LNCAP (cell line): ENCODE measurements around the gene MED6.

Source experiments
- TF ChIP-seq, protein P1 (sequence below): fragments of 450-650 bp; IDR thresholded peaks from 2 replicates; pipeline ENCODE4 v1.5.1; 2017; ENCODE audit warnings: mild to moderate bottlenecking

MED6 gene

DNA sequence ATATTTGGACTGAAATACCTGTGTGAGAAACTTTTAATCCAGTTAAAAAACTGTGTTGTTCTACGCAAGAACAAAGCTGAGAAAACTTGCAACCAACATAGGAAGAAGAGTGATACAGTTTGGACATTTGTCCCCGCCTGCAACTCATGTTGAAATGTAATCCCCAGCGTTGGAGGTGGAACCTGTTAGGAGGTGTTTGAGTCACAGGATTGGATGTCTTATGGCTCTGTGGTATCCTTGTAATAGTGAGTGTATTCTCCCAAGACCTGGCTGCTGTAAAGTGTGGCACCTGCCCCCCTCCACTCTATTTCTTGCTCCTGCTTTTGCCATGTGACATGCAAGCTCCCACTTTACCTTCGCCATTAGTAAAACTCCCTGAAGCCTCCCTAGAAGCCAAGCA, 37.0 kb downstream of the MED6 start:
- TF ChIP-seq, protein P1, sequence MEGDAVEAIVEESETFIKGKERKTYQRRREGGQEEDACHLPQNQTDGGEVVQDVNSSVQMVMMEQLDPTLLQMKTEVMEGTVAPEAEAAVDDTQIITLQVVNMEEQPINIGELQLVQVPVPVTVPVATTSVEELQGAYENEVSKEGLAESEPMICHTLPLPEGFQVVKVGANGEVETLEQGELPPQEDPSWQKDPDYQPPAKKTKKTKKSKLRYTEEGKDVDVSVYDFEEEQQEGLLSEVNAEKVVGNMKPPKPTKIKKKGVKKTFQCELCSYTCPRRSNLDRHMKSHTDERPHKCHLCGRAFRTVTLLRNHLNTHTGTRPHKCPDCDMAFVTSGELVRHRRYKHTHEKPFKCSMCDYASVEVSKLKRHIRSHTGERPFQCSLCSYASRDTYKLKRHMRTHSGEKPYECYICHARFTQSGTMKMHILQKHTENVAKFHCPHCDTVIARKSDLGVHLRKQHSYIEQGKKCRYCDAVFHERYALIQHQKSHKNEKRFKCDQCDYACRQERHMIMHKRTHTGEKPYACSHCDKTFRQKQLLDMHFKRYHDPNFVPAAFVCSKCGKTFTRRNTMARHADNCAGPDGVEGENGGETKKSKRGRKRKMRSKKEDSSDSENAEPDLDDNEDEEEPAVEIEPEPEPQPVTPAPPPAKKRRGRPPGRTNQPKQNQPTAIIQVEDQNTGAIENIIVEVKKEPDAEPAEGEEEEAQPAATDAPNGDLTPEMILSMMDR: no peak

DNA sequence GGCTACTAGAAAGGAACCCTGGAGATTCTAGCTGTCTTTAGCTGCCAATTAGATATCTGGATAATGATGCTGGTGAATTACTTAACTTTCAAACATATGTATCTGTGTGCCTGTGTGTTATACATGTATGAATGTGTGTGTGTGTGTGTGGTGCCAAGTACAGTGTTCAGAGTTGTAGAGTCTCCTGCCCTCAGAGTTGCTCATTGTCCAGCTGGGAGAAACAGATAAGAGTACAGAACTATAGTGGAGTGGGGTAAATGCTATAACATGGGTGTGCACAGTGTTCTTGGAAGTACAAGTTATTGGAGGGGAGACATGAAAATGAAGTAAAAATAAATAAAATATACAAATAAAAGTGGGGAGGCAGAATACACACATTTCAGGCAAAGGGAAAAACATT, 42.1 kb downstream of the MED6 start:
- TF ChIP-seq, protein P1: no peak

DNA sequence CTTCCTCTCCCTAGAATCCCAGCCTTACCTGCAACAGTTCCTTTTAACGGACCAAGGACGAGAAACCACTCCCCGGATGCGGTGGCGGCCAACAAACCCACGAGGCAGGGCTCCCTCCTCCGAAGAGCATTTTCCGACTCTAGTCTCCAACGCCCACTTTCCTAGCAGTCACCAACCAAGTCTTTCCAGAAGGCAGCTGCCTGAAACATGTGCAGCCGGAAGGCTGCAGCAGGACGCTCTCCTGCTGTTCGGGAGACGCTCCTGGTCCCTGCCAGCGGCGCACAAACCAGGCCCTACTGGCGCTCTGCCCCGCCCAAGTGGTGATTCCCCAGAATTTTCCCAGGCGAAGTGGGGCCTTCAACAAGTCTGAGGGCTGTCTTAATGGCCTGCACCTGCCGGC, 44.6 kb downstream of the MED6 start:
- TF ChIP-seq, protein P1: no peak

DNA sequence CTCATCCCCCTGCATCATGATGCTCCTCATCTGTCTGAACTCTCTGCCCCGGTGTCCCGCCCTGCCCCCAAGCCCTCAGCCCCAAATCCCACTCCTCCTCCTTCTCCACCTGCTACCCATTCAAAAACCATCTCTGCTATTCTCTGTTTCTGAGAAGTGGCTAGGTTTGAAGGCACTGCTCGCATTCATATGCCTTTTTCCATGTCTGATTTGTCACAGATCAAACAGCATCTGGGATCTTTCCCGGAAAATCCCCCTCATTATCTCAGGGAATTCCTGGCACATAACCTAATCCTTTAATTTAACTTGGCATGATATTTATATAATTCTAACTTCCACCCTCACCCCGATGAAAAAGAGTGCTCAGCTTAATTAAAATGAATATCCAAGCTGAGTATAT, 62.4 kb downstream of the MED6 start:
- TF ChIP-seq, protein P1: no peak

DNA sequence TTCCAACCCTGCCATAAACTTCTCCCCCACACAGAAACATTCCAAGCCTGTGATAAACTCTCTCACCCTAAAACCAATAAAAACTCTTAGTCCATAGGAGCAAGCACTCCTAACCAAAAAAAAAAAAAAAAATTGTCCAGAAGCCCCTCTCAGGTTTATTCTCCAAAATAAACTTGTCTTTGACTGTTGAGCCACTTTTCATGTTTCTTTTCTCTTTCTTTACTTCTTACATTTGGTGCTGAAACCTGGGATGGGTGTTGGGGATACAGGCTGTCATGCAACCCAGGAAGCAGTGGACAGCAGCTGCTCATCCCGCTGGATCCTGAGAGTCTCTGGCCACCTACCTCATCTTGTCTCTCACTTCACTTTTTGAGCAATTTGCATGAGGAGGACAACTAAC, 63.6 kb downstream of the MED6 start:
- TF ChIP-seq, protein P1: no peak

DNA sequence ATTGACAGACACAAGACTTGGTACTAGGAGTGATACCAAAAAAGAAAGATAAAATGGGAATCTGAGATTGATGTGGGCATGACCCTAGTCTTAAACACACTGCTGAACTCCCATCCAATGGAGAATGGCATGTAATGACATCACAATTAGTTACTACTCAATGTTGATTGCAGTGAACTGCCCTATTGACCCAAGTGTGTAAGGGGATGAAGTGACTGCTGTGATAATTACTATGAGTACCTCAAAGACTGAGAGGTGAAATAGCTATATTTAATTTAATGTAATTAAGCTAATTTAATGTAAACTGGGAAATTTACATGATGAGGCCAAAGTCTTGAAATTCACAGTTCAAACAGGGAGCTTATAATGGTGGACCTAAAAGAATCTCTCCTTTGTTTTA, 65.6 kb downstream of the MED6 start, which contains the start of gene ADAM20:
Gene ADAM20, minus strand, starts transcription at position 101 of the 400 bp plus-strand sequence. CDS start 10,247 bp downstream, outside the sequence.
- TF ChIP-seq, protein P1: no peak
